ENCODE results near the gene SCAP. TPM values are rescaled to one million over a fixed set of nuclear protein-coding genes. Genes with fewer than 3 reads are reported as not detected.

Gene SCAP
- total RNA-seq, 1 donor from 2014 or later: 44.4 TPM

DNA sequence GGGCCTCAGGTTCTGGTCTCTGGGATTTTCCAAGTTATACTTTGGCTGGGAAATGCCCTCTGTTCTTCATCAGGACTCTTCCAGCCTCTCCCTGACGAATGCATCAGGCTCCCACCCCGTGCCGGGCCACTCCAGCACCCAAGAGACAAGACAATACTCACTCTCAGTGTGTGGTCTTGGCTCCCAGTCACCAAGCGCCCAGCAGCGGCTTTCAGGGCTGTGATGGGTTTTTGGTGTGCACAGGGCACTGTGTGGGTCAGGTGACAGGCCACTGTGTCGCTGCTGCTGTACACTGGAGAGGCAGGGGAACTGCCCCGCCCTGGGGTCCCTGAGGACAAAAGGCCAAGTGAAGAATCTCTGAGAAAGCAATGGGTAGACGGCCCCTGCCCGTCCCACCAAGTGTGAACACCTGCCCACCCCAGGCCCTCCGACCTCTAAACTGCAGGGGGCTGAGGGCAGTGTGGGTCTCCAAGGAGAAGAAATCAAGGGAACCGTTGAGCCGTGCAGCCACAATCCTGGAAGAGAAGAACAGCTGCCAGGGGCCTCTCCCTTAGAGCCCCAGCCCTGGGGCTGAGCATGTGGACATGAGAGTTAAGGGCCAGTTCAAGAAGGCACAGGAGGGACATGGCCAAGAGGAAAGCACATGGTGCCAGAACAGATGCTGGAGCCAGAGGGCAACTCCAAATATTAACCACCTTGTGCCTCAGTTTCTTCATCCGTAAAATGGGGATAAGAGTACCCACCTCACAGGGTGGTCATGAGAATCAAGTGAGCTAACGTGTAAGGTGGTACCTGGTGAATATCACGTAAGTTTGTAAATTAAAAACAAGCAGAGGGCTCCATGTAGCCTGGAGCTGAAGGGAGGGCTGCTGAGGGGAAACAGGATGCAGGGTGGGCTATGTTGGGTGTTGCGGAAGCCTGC, 60.8 kb downstream of the SCAP start:
- DNase-seq (ENCODE audit: low read depth, low spot score): no peak

DNA sequence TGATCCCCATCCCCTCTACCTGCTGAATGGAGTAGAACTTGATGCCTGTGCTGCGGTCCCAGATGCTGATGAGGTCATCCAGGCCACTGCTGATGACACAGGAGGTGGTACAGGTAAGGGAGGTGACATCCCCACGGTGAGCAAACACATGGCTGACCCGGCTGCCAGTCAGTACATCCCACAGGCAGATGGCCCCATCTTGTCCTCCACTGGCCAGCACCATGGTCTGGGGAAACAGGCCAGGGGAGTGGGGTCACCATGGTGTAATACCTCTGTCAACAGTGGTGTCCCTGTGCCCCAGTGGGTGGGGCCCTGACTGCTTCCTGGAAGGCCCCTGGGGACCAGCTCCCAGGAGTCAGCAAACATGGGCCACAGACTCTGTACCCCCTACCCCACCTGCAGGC, 61.6 kb downstream of the SCAP start:
- no peak for DNase-seq (ENCODE audit: low read depth, low spot score)

DNA sequence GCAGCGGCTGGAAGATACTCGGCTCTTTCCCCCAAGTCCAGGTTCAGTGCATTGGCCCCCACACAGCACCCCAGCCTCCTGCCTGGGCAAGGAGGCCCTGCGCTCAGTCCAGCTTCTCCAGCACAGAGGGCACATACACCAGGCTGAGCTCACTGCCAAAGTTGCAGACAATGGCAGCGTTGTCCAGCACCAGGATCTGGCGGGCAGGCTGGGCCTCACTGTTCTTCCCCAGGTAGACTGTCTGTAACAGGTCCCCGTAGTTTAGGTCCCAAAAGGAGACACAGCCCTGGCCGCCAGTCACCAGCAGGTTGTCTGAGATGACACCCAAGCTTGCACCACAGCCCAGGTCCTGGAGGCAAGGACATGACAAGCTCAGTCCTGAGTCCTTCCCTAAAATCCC, 62.0 kb downstream of the SCAP start:
- no peak for DNase-seq (ENCODE audit: low read depth, low spot score)

DNA sequence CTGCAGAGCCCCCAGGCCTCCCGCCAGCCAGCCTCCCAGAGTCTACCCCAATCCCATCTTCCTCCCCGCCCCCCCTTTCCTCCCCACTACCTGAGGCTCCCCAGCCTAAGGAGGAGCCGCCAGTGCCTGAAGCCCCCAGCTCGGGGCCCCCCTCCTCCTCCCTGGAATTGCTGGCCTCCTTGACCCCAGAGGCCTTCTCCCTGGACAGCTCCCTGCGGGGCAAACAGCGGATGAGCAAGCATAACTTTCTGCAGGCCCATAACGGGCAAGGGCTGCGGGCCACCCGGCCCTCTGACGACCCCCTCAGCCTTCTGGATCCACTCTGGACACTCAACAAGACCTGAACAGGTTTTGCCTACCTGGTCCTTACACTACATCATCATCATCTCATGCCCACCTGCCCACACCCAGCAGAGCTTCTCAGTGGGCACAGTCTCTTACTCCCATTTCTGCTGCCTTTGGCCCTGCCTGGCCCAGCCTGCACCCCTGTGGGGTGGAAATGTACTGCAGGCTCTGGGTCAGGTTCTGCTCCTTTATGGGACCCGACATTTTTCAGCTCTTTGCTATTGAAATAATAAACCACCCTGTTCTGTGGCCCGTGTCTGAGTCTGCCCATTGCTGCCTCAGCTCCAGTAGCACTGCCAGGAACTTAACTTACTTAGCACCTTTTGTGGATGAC, 62.8 kb downstream of the SCAP start:
- DNase-seq (ENCODE audit: low read depth, low spot score): no peak

DNA sequence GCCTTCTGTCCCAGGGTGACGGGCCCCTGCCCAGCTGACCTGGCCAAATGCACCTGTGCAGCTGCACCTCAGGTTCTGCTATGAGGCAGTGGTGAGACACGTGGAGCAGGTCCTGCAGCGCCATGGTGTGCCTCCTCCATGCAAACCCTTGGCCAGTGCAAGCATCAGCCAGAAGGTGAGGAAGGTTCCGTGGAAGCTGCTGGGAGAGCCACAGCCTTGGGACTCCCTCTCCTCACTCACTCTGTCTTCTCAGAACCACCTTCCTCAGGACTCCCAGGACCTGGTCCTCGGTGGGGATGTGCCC, 63.3 kb downstream of the SCAP start:
- no peak for DNase-seq (ENCODE audit: low read depth, low spot score)

DNA sequence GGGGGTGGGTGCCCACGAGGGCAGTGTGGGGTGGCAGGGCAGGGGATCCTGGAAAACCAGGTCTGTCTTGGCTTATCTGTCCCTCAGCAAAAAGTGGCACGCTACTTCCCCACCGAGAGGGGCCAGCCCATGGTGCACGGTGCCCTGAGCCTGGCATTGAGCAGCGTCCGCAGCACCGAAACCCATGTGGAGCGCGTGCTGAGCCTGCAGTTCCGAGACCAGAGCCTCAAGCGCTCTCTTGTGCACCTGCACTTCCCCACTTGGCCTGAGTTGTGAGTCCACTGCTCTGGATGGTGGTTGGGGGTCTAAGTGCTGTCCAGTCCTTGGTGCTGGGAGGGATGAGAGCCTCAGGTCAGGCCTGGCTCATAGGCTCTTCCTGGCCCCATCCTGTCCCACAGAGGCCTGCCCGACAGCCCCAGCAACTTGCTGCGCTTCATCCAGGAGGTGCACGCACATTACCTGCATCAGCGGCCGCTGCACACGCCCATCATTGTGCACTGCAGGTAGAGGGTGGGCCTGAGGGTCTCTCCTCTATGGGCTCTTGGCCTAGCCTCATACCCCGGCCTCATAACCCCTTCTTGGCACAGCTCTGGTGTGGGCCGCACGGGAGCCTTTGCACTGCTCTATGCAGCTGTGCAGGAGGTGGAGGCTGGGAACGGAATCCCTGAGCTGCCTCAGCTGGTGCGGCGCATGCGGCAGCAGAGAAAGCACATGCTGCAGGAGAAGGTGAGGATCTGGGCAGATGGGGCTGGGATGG, 63.9 kb downstream of the SCAP start:
- DNase-seq (ENCODE audit: low read depth, low spot score): no peak

DNA sequence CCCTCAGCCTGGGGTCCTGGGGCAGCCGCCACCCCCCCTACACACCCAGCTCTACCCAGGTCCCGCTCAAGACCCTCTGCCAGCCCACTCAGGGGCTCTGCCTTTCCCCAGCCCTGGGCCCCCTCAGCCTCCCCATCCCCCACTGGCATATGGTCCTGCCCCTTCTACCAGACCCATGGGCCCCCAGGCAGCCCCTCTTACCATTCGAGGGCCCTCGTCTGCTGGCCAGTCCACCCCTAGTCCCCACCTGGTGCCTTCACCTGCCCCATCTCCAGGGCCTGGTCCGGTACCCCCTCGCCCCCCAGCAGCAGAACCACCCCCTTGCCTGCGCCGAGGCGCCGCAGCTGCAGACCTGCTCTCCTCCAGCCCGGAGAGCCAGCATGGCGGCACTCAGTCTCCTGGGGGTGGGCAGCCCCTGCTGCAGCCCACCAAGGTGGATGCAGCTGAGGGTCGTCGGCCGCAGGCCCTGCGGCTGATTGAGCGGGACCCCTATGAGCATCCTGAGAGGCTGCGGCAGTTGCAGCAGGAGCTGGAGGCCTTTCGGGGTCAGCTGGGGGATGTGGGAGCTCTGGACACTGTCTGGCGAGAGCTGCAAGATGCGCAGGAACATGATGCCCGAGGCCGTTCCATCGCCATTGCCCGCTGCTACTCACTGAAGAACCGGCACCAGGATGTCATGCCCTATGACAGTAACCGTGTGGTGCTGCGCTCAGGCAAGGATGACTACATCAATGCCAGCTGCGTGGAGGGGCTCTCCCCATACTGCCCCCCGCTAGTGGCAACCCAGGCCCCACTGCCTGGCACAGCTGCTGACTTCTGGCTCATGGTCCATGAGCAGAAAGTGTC, 64.7 kb downstream of the SCAP start:
- no peak for DNase-seq (ENCODE audit: low read depth, low spot score)

DNA sequence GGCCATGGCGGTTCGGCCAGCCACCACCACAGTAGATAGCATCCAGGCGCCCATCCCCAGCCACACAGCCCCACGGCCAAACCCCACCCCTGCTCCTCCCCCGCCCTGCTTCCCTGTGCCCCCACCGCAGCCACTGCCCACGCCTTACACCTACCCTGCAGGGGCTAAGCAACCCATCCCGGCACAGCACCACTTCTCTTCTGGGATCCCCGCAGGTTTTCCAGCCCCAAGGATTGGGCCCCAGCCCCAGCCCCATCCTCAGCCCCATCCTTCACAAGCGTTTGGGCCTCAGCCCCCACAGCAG, 65.4 kb downstream of the SCAP start:
- no peak for DNase-seq (ENCODE audit: low read depth, low spot score)

DNA sequence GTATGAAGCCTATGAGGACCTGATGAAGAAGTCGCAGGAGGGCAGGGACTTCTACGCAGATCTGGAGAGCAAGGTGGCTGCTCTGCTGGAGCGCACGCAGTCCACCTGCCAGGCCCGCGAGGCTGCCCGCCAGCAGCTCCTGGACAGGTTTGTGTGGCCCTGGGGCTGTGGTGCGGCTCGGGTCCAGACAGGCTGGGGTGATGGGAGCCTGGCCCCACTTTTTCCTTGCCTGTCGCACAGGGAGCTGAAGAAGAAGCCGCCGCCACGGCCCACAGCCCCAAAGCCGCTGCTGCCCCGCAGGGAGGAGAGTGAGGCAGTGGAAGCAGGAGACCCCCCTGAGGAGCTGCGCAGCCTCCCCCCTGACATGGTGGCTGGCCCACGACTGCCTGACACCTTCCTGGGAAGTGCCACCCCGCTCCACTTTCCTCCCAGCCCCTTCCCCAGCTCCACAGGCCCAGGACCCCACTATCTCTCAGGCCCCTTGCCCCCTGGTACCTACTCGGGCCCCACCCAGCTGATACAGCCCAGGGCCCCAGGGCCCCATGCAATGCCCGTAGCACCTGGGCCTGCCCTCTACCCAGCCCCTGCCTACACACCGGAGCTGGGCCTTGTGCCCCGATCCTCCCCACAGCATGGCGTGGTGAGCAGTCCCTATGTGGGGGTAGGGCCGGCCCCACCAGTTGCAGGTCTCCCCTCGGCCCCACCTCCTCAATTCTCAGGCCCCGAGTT, 65.9 kb downstream of the SCAP start:
- DNase-seq (ENCODE audit: low read depth, low spot score): no peak

DNA sequence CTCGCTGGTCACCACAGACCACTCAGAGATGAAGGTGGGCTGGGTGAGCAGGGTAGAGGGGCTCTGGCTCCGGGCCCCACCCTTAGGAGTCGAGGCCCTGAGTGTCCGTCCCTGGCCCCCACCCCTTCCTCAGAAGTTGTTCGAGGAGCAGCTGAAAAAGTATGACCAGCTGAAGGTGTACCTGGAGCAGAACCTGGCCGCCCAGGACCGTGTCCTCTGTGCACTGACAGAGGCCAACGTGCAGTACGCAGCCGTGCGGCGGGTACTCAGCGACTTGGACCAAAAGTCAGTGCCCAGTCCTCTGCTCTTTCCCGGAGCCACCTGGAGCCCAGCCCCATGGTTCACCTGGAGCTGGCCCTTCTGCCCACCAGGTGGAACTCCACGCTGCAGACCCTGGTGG, 66.5 kb downstream of the SCAP start:
- no peak for DNase-seq (ENCODE audit: low read depth, low spot score)

DNA sequence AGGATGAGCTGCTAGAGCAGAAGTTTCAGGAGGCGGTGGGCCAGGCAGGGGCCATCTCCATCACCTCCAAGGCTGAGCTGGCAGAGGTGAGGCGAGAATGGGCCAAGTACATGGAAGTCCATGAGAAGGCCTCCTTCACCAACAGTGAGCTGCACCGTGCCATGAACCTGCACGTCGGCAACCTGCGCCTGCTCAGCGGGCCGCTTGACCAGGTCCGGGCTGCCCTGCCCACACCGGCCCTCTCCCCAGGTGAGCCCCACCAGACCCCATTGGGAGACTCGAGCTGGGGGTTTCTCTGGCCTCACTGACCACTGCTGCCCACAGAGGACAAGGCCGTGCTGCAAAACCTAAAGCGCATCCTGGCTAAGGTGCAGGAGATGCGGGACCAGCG, 66.9 kb downstream of the SCAP start:
- DNase-seq (ENCODE audit: low read depth, low spot score): no peak

DNA sequence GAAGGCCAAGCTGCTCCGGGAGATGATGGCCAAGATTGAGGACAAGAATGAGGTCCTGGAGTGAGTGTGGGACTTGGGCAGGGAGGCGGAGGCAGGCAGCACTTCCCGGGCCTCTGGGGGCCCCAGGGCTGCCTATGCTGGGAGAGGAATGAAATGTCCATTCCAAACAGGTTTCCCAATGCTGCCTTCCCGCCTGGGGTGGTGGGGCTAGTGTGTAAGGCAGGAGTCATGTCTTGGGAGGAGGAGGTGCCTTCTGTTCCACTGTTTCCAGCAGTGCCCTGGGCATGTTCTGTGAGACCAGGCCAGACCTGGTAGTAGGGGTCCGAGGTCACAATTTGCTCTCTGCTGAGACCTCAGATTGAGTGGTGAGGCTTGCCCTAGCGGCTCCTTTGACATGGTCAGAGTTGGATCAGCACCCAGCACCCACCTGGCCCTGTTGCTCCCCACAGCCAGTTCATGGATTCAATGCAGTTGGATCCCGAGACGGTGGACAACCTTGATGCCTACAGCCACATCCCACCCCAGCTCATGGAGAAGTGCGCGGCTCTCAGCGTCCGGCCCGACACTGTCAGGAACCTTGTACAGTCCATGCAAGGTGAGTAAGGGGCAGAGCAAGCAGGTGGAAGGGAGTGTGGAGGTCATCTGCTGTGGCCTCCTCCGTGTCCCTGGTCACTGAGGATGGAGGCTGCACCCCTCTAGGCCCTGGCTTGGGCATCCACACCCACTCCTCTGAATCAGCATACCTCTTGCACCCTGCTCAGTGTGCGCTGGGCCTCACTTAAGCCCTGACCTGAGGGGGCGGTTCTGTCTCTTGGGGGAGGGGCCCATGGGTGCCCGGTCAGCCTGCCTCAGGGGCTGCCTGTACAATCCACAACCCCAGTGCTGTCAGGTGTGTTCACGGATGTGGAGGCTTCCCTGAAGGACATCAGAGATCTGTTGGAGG, 67.6 kb downstream of the SCAP start:
- DNase-seq (ENCODE audit: low read depth, low spot score): no peak

DNA sequence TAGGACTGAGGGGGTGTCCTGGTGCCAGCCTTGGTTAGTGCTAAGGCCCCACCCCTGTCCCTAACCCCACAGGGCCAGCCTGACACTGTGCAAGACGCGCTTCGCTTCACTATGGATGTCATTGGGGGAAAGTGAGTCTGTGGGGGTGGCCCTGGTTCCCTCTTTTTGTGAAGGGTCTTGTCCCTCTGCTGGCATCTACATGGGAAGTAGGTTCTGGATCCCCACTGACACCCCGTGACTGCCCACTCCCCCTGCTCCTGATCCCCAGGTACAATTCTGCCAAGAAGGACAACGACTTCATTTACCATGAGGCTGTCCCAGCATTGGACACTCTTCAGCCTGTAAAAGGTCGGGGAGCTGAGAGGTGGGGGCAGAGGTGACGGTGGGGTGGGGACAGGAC, 68.5 kb downstream of the SCAP start:
- no peak for DNase-seq (ENCODE audit: low read depth, low spot score)

DNA sequence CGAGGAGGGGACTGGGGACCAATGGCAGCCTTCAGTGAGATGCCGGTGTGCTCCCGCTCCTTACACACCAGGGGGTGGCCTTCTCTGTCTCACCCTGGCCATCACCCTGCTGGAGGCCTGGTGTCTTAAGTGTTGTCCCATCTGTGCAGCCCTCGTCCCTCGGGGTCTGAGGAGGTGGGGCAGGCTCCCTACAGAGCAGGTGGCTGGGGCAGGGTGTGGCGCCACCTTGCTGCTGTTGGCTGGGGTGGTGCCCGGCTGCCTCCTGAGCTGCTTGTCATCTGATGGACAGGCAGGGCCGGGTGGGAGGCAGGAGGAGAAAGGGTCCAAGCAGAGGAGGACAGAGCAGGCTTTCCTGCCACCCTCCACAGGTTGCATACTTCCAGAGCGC, 69.0 kb downstream of the SCAP start:
- DNase-seq (ENCODE audit: low read depth, low spot score): no peak

DNA sequence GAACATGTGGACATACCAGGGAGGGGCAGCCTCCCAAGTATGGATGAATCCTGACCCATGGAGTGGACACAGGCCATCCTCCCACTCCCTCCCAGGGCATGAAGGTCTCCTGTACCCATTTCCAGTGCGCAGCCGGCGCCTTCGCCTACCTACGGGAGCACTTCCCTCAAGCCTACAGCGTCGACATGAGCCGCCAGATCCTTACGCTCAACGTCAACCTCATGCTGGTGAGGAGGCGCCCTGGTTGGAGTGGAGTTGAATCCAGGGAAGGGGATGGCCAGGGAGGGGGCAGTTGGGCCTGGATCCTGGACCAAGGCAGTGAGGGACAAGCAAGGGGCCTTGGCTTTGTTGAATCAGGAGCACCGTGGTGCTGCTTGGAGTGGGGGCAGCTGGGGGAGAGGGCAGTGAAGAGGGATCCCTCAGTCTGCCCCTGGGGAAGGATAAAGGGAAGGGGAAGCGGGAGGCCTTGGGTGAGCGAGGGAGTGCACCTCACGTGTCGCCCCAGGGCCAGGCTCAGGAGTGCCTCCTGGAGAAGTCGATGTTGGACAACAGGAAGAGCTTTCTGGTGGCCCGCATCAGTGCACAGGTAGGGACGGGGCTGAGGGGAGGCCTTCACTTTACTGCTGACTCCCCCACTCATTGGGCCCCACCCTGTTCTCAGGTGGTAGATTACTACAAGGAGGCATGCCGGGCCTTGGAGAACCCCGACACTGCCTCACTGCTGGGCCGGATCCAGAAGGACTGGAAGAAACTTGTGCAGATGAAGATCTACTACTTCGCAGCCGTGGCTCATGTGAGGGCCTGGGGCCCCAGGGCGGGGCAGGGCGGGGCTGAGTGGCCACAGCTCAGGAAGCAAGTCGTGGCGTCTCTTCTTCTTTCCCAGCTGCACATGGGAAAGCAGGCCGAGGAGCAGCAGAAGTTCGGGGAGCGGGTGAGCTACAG, 69.7 kb downstream of the SCAP start:
- no peak for DNase-seq (ENCODE audit: low read depth, low spot score)

DNA sequence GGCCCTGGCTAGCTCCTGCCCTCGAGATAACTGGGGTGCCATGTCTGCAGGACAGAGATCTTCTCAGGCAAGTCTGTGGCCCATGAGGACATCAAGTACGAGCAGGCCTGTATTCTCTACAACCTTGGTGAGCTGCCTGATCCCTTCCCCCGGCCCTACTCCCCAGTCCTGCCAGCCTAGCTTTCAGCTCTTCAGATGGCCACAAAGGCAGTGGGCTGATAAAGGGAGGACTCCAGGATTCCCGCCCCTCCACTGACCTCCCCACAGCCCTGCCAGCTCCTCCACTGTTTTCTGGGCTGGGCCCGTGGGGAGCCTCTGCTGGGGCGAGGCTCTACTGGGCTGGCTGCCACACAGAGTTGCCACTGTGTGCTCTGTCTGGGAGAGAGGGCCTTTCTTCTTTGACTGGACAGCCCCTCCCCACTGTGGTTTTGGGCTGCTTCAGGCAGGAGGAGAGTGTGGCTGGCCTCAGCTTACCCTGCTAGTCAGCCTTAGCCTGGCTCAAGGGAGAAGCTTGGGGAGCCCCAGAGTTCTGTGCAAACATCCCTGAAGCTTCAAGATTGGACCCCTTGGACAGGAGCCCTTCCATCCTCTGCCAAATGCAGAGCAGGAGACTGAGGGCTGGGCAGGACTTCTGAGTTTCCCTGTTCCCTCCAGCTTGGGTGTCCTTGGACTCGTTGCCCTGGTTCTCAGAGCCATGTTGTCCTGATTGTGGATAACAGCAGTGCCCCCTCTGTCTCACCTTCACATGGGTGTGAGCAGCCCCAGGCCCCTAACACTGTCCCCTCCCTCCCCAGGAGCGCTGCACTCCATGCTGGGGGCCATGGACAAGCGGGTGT, 70.6 kb downstream of the SCAP start:
- no peak for DNase-seq (ENCODE audit: low read depth, low spot score)

DNA sequence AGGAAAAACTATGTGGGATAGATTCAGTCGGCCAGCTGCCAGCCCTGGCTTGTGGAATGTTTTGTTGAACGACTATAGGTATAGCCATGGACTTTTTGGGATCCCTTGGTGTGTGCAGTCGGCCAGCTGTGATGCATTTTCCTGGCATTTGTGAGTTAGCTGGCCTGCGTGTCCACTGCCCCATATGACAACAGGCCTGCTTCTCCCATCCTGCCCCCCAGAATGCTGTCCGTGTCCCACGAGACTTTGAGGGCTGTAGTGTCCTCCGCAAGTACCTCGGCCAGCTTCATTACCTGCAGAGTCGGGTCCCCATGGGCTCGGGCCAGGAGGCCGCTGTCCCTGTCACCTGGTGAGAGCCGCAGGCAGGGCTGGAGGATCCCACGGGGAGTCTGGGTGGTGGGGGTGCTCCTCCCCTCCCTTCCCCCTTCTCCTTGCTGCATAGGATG, 71.3 kb downstream of the SCAP start:
- no peak for DNase-seq (ENCODE audit: low read depth, low spot score)

Data from pulmonary artery endothelial cell (primary cell).